OCI-M1 (cell line): ENCODE data around the gene SPRYD3.
"Not testable (repeated sequence)": the region's sequence is repeated elsewhere in the genome, so short reads cannot be mapped to it uniquely, and the experiment has no call there.

Experiments used
- DNase-seq: peaks from one replicate; lab custom pipeline; 2025; lab: John Stamatoyannopoulos, UW

The SPRYD3 gene, protein sequence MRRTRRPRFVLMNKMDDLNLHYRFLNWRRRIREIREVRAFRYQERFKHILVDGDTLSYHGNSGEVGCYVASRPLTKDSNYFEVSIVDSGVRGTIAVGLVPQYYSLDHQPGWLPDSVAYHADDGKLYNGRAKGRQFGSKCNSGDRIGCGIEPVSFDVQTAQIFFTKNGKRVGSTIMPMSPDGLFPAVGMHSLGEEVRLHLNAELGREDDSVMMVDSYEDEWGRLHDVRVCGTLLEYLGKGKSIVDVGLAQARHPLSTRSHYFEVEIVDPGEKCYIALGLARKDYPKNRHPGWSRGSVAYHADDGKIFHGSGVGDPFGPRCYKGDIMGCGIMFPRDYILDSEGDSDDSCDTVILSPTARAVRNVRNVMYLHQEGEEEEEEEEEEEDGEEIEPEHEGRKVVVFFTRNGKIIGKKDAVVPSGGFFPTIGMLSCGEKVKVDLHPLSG

DNA sequence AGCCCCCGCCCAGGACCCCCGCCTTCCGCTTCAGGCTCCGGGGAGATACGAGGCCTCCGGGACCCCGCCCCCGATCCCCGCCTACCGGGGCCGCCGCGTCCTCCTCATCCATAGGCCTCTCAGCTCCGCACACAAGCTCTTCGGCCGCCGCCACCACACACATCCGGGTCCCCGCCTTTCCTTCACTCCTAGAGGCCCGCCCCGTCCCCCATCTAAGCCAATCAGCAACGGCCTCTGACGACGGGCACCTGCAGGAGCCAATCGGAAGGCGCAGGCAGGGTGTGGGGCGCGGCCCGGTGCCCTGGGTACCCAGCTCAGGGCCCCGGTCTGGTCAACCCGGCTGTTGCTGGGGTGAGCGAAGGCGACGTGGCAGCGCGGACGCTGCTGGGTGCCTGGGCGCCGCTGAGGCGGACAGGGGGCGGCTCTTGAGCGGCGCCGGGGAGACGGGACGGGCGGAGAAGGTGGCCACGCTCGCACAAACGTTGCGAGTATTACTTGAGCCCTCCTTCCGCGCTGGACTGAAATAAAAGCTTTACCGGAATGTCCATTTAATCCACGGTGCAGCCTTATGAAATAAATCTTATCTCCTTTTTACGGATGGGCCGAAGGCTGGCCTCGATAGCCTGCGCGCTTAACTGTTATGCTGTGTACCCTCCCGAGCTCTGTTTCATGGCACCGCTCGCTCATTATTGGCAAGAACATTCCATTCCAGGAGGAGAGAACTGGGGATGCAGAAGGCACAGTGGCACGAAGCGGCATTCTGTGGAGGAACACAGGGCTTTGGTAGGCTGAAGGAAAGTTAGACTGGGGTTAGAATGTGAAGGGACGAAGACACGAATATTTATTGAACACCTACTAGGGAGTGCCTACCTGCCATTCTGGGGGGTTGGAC, at the start of gene SPRYD3:
Gene SPRYD3 (minus strand): TSS at position 165 of the 892 bp plus-strand sequence. CDS start 57 bp downstream, at position 108.
- peak; percentile 97 for DNase-seq

DNA sequence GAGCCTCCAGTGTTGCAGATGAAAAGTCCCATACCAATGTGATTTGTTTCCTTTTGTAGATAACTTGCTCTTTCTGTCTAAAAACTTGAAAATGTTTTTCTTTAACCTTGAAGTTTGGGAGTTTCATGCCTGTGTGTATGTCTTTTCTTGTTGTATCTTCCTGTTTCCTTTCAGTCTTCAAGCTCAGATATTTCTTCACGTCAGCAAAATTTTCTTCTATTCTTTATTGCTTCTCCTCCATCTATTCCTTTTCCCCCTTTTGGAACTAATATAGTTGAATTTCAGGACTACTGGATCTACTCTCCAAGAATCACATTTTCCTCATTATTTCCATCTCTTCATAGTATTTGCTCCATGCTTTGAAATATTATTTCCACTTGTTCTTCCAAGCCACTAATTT, 48.0 kb upstream of the SPRYD3 start:
- DNase-seq, result no peak

DNA sequence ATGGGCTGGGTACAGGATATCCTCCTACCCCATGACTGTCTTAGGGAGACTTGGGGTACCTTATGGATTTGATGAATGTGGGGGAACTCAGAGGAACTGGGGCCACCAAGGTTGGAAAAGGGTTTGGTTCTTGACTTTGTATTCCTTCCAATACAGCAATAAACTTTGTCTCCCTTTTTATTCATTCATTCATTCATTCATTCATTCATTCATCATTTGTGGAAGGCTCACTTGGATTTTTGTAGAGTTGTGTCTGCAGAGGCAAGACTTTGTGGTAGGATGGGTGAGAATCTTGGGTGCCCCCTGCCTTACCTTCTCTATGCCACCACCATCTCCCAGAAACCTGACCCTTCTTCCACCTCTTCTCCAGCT, 45.1 kb upstream of the SPRYD3 start:
- no peak for DNase-seq

DNA sequence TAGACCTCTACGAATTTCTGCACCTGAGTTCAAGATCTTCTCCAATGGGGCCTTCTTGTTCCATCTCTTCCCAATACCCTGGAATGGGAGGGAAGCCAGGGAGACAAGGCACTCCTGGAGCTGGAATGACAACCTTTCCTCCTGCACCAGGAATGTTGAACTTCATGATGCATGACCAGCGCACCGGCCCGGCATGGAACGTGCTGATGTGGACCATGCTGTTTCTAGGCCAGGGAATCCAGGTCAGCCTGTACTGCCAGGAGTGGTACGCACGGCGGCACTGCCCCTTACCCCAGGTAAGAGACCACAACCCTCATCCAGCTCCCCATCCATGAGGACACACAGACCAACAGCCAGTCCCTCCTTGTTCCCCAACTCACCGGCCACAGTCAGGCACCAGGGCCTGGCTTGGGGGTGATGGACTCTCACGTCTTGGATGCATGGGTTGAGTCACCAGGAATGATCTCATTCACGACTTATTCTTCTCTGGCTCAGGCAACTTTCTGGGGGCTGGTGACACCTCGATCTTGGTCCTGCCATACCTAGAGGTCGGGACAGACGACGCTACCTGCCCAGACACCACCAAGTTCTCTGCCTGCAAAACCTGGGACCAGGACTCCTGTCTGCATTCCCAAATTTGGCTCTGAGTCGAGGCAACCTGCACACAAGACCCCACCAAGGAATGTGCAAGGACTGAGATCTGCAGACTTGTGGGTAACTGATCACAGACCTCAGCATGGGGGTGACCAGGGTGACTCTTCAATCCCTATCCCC, 44.6 kb upstream of the SPRYD3 start:
- DNase-seq, result no peak

DNA sequence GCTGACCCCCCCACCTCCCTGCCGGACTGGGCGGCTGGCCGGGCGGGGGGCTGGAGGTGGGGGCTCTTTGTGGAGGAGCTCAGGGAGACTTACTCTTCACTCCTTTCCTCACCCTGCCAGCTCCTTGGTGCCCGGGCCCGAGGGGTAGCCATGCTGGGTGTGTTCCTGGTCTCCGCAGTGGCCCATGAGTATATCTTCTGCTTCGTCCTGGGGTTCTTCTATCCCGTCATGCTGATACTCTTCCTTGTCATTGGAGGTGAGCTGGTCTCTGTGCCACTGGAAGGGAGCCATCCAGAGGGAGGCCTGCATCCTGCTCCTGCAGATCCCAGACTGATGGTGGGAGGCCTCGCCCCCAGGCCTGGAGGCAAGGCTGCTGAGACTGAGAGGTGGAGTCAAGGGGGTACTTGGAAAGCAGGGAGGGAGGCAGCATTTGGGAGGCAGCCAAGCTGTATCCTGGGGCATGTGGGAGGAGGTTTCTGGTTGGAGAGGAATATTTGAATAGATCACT, 43.8 kb upstream of the SPRYD3 start:
- no peak for DNase-seq

DNA sequence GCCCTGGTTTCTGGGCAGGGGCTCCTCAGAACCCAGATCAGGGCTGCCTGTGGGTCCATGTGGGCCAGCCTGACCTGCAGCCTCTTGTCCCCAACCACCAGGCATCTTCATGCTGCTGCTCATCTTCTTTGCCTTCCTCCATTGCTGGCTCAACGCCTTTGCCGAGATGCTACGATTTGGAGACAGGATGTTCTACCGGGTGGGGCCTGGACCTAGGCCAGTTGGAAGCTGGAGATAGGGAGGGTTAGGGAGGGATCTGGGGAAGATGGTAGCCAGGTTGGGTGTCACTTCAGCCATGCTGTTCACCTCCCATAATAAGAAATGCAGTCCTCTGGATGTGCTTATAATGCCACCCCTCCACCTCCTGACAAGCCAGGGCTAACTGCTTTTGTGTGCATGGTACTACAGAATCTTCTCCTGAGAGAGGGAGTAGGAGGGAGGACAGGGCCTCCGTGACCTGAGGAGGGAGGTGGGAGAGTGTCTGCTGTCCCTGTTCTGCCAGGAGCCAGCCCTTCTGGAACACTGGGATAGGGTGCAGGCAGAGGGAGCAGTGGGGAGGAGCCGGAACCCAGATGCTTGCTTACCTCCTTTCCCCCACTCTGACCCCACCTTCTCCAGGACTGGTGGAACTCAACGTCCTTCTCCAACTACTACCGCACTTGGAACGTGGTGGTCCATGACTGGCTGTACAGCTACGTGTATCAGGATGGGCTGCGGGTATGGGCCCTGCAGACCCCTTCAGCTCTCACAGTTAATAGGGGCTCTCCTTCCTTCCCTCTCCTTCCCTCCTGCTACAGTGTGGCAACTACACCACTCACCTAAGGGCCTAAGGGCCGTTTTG, 41.7 kb upstream of the SPRYD3 start:
- DNase-seq, result no peak

DNA sequence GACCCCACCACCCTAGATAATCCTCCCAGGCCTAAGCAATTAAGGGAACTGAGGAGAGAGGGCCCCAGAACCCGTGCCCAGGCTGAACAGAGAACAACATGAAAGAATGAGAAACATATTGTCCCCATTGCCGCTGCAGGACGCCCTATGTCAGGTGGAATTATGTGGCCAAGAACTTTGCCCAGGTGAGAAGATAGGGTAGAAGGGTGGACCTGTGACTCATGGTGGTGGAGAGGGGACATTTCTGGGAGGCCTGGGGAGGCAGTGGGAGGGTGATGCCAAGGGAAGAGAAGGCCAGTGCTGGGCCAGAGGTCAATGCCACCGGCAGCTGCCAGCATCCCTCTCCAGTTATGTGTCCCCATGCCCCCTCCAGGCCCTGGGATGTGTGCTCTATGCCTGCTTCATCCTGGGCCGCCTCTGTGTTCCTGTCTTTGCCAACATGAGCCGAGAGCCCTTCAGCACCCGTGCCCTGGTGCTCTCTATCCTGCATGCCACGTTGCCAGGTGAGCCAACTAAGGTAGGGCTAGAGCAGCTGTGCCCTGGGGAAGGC, 39.6 kb upstream of the SPRYD3 start:
- DNase-seq, result no peak

DNA sequence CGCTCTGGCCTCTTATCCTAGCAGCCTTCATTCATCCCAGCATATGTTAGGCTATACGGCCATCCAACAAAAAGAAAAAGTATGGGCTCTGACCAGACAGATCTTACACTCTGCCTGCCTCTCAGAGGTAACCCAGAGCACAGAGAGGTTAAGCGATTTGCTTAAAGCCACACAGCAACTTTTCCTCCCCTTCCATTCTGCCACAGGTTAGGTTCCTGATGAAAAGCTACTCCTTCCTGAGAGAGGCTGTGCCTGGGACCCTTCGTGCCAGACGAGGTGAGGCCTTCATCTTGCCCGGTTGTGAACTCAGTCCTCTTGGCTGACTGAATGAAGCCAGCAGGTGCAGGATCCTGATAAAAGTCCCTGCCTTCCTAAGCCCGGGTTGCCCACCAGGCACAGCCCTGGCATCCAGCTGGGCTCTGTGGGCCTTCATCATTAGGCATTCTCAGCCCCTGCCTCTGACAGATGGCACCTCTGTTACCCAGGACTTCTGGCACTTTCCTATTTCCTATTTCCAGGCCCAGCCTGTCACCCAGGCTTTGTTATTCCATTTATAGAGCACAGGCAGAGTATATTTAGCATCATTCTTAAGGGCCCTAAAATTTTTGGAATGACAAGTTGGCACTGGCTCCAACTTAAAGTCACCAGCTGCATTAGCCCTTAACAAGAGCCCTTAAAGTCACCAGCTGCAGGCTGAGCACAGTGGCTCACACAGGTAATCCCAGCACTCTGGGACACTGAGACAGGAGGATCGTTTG, 36.9 kb upstream of the SPRYD3 start:
- DNase-seq, result no peak

DNA sequence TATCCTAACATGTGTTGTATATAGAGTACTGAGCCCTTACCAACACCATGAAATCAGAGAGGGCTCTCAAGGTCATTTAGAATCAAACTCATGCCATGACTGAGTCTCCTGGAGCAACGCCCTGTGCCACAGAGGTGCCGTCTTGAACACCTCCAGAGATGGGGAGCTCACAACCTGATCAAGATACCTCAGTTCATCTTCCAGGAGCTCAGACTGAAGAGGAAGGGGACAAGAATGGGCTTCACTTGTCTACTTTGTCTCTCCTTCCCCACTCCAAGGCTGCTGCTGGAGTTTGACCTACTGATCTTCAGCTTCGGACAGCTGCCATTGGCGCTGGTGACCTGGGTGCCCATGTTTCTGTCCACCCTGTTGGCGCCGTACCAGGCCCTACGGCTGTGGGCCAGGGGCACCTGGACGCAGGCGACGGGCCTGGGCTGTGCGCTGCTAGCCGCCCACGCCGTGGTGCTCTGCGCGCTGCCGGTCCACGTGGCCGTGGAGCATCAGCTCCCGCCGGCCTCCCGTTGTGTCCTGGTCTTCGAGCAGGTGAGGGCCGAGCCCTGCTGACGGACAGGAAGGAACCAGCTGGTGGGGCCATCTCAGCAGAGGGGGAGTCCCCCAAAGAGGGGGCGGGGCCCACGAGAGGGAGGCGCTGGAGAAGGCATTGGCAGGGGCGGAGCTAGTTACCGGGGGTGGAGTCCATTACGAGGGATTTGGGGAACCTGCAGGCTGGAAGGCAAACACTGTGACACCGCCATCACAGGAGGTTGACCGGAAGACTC, 36.1 kb upstream of the SPRYD3 start:
- DNase-seq, result no peak

DNA sequence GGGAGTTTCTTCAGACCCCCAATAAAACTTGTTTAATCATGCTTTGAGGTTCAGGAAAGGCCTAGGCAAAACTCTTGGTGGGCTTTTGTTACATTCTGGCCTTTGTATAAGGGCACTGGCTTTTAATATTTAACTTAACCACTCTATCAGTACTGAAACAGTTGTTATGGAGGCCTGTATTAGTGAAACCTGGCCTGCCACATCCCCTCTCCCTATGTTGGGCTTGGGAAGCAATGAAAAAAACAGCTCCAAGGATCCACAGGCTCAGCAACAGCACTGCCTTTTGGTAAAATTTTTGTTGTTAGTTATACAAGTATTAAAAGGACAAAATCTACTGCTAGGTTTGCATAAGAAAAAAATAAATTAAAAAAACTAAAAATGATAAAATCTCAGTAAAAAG, 34.8 kb upstream of the SPRYD3 start:
- DNase-seq, result no peak

DNA sequence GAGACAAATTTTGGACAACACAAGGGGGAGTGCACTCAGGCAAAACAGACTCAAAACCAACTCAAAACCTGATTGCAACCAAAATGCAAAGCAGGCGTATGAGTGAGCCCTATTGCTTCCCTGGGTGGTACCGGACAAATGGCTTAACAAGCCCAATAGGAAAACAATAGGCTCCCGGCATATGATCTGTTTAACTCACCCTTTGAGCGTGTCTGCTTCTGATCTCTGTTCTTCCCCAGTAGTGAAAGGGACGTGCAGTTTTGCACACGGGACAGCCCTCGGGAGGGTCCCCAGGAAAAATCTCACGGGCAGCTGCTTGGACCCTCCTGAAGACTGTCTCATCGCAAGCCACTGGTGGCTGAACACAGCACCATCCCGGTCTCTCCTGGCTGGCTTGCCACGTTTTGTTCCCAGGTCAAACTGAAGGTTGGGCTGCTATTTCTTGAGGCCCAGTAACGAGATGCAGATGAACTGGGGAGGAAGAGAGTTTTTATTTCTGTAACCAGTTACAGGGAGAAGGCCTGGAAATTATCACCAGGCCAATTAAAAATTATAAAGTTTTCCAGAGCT, 34.0 kb upstream of the SPRYD3 start:
- no peak for DNase-seq

DNA sequence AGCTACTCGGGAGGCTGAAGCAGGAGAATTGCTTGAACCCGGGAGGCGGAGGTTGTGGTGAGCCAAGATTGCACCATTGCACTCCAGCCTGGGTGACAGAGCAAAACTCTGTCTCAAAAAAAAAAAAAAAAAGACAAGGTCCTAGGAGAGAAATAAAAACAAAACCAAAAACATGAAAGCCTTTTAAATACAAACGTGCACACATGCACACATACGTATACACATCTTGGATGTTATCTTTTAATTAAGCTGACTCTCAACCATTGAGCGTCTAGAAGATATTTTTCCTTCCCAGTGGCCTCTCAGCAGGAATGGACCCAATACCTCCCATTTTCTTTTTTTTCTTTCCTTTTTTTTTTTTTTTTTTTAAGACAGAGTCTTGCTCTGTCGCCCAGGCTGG, 33.2 kb upstream of the SPRYD3 start:
- not testable (repeated sequence) for DNase-seq

DNA sequence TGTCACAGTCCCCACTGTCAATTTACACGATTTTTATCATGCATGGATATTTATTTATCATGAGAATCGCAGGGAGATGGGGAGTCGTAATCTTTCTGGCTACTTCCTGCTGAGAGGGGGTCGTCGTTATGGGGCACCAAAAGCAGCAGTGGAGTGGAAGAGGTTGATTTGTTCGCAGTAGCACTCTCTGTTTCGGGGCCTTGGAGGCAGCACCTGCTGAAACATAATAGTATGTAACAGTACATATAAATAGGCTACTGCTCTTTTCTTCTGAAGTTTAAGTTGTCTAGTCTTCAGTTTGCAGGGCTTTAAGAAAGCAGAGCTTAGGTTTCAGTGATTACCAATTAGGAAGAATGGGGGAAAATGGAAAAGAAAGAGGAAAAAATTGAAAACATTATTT, 27.9 kb upstream of the SPRYD3 start:
- no peak for DNase-seq

DNA sequence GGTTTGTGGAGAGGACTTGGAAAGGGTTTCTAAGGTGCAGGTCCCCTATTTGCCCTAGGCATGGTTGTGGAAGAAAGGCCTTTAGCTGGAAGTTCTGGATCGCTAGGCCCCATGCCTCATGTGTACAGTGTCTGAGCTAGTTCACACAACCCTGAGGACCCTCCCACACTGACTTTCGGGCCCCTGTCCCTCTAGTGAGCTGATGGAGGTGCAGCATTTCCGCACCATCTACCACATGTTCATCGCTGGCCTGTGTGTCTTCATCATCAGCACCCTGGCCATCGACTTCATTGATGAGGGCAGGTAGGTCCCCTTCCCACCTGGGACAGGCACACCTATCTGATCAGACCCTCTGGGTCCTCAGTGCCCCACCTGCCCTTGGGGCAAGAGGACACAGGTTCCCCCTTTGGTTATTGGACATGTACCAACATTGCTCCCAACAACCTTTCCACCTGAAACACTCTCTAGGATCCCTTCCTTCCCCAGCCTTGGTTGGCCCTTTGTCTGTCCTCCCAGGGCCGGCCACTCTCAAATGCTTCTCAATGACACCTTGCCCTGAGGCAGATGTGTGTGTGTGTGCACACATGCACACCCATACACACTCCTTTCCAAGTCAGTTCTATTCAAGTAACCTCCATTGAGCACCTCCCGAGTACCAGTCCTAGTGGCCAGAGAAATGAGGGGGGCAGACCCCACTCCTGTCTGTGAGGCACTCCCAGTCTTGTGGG, 26.7 kb upstream of the SPRYD3 start:
- DNase-seq, result no peak

DNA sequence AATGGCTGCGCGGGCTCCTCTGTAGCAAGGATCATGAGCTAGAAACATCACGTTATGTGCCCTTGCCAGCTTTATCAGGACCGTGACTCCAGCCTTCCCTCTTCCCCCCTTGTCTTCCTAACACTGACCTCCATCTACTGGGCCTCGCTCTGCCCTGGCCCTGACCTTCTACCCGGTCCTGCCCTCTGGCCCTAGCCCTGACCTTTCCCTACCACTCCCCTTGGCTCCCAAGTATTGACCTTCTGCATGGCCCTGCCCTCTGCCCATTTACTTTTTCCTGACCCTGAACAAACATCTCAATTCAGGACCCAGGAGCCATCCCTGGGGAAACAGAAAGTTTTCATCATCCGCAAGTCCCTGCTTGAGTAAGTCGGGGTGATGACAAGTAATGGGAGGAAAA, 26.1 kb upstream of the SPRYD3 start:
- no peak for DNase-seq

DNA sequence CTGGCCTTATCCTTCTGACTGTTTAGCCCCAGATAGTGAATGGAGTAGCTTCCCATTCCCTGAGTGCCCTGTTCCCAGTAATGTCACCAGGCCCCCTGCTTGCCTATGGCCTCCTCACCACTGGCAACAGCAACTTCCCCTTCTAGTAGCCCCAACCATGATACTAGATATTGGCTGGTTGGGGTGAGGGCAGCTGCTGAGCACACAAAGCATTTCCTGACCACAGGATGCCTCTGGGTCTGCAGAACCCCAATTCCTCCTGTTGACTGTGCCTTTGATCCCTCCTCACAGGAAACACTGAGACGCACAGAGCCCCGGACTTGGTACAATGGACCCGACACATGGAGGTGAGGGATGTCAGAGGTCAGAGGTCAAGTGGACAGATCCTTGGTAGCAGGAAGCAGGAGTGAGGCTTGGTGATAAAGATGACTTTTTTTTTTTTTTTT, 24.7 kb upstream of the SPRYD3 start:
- DNase-seq, result peak; percentile 34

DNA sequence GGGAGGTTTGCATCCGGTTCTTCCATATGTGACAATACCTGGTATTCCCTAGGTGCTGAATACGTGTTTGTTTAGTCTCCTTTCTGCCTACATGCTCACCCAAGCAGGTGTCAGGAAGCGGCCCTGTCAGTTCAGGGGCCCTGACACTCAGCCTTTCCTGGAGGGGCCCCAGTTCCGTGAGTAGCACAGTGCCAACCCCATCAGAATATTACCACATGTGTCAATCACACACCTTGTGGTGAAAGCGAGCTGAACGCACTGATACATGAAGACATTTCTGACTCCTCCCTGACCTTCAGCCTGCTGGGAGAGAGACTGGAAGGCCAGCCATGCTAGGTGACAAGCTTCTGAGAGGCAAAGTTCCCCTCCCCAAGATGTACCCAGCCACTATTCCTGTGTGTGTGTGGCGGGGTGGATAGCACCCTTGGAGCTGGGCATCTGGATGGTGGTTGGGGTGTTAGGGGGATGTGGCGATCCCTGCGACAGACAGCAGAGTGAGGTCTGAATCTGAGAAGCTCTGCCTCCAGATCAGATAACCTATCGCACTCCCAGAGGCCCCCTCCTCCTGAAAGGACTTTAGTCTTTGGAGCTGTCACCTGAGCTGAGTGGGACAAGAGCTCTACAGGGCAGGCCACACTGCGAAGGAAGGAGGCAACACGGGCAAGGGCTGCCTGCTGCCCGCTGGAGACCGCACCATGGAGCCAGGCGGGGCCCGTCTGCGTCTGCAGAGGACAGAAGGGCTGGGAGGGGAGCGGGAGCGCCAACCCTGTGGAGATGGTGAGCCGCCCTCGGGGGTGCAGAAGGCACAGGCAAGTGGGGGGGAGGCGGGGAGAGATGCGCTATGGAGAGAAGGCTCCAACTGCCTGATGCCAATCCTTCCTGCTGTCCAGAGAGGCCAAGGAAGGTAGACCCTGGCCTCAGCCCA, 24.0 kb upstream of the SPRYD3 start, which contains the start of gene SOAT2:
Gene SOAT2 (plus strand): TSS at position 604 of the 925 bp plus-strand sequence. CDS start 92 bp downstream, at position 696.
- no peak for DNase-seq
